ENCODE data around the gene P2RY4.
"Not testable (repeated sequence)": the region's sequence is repeated elsewhere in the genome, so short reads cannot be mapped to it uniquely, and the experiment has no call there.

P2RY4 gene

GRCh38 chrX:70241501-70241900, 18.5 kb downstream of the P2RY4 start:
- DNase-seq, result no peak

GRCh38 chrX:70240751-70241150, 19.3 kb downstream of the P2RY4 start:
- DNase-seq, result no peak

- no peak for DNase-seq
These were observed 25.6 kb downstream of the P2RY4 start, which contains the start of gene AWAT1 for GRCh38 chrX:70234355-70234754. Gene AWAT1 (plus strand): TSS chrX:70234655. CDS start chrX:70234696, 41 bp downstream.

- DNase-seq, result no peak
These were observed 28.3 kb downstream of the P2RY4 start for GRCh38 chrX:70231666-70232065.

- no peak for DNase-seq
These were observed 33.3 kb downstream of the P2RY4 start for GRCh38 chrX:70226687-70227086.

- no peak for DNase-seq
These were observed 34.0 kb downstream of the P2RY4 start for GRCh38 chrX:70226048-70226447.

GRCh38 chrX:70219938-70220764, 39.9 kb downstream of the P2RY4 start:
- no peak for DNase-seq

- not testable (repeated sequence) for DNase-seq
These were observed 50.4 kb downstream of the P2RY4 start for GRCh38 chrX:70209570-70209969.

- no peak for DNase-seq
These were observed 51.5 kb downstream of the P2RY4 start for GRCh38 chrX:70208479-70208878.
